ENCODE measurements around the gene ATP10B.
"Not testable (repeated sequence)": the region's sequence is repeated elsewhere in the genome, so short reads cannot be mapped to it uniquely, and the experiment has no call there.

ATP10B gene

GRCh38 chr5:160824301-160825001, 27.6 kb downstream of the ATP10B start:
- no peak overlapping the region for H3K4me3 ChIP-seq (ENCODE audit: low read length)
- DNase-seq (ENCODE audit: low read depth): no peak
- TF ChIP-seq, protein P1, sequence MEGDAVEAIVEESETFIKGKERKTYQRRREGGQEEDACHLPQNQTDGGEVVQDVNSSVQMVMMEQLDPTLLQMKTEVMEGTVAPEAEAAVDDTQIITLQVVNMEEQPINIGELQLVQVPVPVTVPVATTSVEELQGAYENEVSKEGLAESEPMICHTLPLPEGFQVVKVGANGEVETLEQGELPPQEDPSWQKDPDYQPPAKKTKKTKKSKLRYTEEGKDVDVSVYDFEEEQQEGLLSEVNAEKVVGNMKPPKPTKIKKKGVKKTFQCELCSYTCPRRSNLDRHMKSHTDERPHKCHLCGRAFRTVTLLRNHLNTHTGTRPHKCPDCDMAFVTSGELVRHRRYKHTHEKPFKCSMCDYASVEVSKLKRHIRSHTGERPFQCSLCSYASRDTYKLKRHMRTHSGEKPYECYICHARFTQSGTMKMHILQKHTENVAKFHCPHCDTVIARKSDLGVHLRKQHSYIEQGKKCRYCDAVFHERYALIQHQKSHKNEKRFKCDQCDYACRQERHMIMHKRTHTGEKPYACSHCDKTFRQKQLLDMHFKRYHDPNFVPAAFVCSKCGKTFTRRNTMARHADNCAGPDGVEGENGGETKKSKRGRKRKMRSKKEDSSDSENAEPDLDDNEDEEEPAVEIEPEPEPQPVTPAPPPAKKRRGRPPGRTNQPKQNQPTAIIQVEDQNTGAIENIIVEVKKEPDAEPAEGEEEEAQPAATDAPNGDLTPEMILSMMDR (conservative IDR thresholded peaks at IDR 0.05; ENCODE audit: low read length): no peak

GRCh38 chr5:160812996-160813395, 39.0 kb downstream of the ATP10B start:
- H3K4me3 ChIP-seq (ENCODE audit: low read length); DNase-seq (ENCODE audit: low read depth): not testable (repeated sequence)

DNA sequence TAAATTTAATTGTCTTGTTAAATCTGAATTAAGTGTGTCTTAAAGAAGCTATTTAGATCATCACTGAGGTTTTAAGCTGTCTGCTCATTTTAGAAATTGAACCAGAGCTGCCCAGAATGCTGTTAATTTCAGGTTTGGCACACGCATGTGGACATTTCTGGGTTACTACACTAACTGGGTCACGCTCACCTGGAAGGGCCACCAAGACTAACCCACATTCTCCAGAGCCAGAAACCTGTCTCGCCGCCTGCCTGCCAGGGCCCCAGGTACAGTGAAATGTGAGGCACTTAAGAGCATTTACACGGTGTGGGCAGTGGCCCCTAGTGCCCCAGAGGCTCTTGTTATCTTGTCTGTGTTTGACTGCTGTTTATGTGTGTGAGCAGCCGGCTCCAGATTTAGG, 46.6 kb downstream of the ATP10B start:
- no peak for DNase-seq (ENCODE audit: low read depth)
- no peak overlapping the region for H3K4me3 ChIP-seq (ENCODE audit: low read length)
- TF ChIP-seq, protein P1 (conservative IDR thresholded peaks at IDR 0.05; ENCODE audit: low read length): no peak

DNA sequence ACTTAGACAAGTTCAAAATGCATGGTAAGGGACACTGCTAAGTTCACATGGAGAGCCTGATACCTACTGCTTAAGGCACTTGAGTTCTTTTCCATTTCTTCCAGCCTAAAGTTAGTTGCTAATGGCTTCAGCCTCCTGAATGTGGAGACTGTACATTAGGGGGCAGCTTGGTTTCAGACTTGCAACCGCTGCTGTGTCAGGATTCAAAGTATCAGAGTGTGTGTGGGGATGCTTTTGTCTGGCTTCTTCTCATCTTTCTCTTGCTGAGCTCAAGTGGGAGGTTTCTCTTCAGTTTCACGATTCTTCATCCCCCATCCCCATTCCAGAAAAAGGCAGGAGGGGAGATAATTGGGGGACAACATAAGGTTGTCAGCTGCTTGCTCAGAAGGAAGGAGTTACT, 49.4 kb downstream of the ATP10B start:
- H3K4me3 ChIP-seq (ENCODE audit: low read length): no peak overlapping the region
- TF ChIP-seq, protein P1 (conservative IDR thresholded peaks at IDR 0.05; ENCODE audit: low read length): peak; percentile 29; the same call in 1 of the 2 replicates
- DNase-seq (ENCODE audit: low read depth): no peak

DNA sequence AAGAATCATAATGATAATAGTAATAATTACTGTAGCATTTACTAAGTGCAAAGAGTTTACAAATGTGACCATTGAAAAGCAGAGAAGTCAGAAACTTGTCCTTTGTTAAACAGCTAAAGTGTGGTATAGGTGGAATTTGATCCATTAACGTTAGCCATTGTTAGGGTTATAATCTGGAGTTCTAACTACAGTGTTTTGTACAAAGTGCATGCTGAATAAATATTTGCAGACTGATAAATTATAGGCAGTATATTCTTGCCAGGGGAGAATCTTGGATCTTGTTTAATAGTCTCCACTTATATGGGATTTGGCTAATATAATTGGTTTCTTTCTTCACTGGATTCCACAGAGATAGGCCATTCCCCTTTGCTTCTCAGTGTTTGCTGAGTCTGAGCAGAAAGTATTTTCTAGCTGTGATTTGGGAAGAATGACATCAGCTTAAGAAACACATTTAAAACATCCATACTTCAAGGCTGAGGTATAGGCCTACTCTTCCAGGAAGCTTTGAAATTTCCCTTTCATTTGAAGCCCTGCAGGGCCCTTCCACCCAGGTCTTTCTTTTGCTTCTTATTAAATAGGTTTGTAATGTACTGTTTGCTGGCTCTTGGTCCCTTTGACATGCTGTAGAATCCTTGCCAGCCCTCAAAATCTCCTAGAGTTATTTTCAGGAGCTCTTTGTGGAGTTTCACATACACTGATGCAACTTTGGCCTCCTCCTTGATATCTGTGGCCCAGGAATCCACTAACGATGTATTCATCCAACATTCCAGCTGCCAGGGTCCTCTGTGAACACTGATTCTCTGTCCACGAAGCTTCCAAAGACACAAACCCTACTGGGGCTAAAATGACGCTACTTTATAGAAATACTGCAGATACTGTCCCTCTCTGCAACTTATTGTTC, 51.4 kb downstream of the ATP10B start:
- TF ChIP-seq, protein P1 (conservative IDR thresholded peaks at IDR 0.05; ENCODE audit: low read length): no peak
- no peak overlapping the region for H3K4me3 ChIP-seq (ENCODE audit: low read length)

GRCh38 chr5:160799184-160799583, 52.8 kb downstream of the ATP10B start:
- no peak overlapping the region for H3K4me3 ChIP-seq (ENCODE audit: low read length)
- DNase-seq (ENCODE audit: low read depth): no peak
- TF ChIP-seq, protein P1 (conservative IDR thresholded peaks at IDR 0.05; ENCODE audit: low read length): no peak

More for the DNA sequence above, 51.4 kb downstream of the ATP10B start:
- DNase-seq (ENCODE audit: low read depth): no peak

DNA sequence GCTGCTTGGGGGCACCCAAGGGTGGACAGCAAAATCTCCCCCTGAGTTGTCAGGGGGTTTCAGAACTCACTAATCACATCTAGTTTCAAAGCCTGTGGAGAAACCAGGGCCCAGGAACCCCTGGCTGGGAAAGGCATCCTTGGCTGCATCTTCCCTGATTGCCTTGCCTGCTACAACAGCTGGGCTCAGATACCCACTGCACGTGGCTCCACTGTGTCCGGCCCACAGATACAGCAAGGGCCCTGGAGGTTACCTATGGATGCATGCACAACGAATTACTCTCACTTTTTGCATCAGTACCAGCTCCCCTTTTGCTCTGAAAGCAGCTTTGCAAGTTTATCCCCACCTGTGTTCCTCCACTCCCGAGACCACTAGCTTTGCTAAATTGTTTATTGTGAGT, 55.0 kb downstream of the ATP10B start:
- no peak overlapping the region for H3K4me3 ChIP-seq (ENCODE audit: low read length)
- DNase-seq (ENCODE audit: low read depth): no peak
- TF ChIP-seq, protein P1 (conservative IDR thresholded peaks at IDR 0.05; ENCODE audit: low read length): no peak

All from AG10803 (cell line).